IPS-NIHi7 (cell line): ENCODE results near the gene ORC5.

Source experiments
- DNase-seq: peaks from one replicate; pipeline ENCODE4 v3.0.0; 2012; ENCODE audit warnings: mixed read lengths; ENCODE audit errors: extremely low spot score

The ORC5 gene

GRCh38 chr7:104126411-104126841 is 81.4 kb downstream of the ORC5 start:
- DNase-seq = no peak

GRCh38 chr7:104124893-104125477 is 82.8 kb downstream of the ORC5 start:
- DNase-seq = no peak

GRCh38 chr7:104124469-104124868 is 83.3 kb downstream of the ORC5 start:
- no peak for DNase-seq

GRCh38 chr7:104123786-104124185 is 84.0 kb downstream of the ORC5 start:
- no peak for DNase-seq

GRCh38 chr7:104113788-104114187 is 94.0 kb downstream of the ORC5 start:
- no peak for DNase-seq

GRCh38 chr7:104112623-104113022 is 95.2 kb downstream of the ORC5 start:
- DNase-seq = no peak

GRCh38 chr7:104111271-104111670 is 96.5 kb downstream of the ORC5 start:
- no peak for DNase-seq

- DNase-seq = no peak
Observed at GRCh38 chr7:104106108-104106905, 101.5 kb downstream of the ORC5 start.

- no peak for DNase-seq
Observed at GRCh38 chr7:104098890-104099289, 108.9 kb downstream of the ORC5 start.

GRCh38 chr7:104096683-104097082 is 111.1 kb downstream of the ORC5 start:
- DNase-seq = peak; percentile 50

GRCh38 chr7:104093127-104093526 is 114.7 kb downstream of the ORC5 start:
- no peak for DNase-seq

GRCh38 chr7:104091242-104091641 is 116.6 kb downstream of the ORC5 start:
- no peak for DNase-seq

- DNase-seq = no peak
Observed at GRCh38 chr7:104089612-104090011, 118.2 kb downstream of the ORC5 start.

GRCh38 chr7:104089061-104089460 is 118.8 kb downstream of the ORC5 start:
- DNase-seq = no peak
